EH (cell line): ENCODE measurements around the gene RANGRF.

Experiments used
- DNase-seq: peaks from one replicate; pipeline ENCODE4 v3.0.0-alpha.2; 2015; ENCODE audit warnings: low read depth

RANGRF gene

GRCh38 chr17:8314797-8315763, 26.6 kb downstream of the RANGRF start:
- DNase-seq: no peak

DNA sequence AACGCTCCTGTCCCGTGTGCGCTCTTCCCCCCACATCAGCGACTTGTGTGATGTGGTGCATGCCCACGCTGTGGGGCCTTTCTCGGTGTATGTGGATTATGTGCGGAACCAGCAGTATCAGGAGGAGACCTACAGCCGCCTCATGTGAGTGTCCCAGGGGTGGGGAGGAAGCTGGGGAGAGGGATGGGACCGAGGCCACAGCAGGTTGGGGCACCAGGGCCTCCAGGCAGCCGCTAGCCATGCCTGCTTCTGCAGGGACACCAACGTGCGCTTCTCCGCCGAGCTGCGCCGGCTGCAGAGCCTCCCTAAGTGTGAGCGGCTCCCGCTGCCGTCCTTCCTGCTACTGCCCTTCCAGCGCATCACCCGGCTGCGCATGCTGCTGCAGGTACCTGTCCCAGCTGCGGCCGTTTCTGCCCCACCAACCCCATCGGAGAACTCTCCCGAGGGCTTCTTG, 27.3 kb downstream of the RANGRF start:
- no peak for DNase-seq

GRCh38 chr17:8318010-8318935, 29.8 kb downstream of the RANGRF start:
- DNase-seq: no peak

GRCh38 chr17:8320262-8320661, 31.8 kb downstream of the RANGRF start:
- no peak for DNase-seq

- DNase-seq: no peak
These were observed 32.5 kb downstream of the RANGRF start for GRCh38 chr17:8320990-8321389.

DNA sequence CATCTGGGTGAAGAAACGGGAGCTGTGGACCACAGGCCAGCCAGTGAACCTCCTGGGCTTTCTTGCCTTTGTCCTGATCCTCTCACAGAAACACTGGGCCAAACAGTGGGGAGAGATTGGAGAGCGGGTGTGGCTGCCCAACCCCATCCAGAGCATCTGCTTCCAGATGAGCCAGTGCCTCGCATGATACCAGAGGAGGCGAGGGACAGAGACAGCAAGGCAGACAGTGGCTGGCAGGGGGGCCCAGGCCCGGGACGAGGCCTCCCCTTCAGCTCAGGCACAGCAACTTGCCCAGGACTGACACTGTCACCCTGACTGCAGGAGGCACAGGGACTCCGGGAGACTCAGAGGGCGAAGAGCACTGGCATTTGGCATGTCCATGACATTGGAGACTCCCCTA, 33.6 kb downstream of the RANGRF start:
- DNase-seq: no peak

DNA sequence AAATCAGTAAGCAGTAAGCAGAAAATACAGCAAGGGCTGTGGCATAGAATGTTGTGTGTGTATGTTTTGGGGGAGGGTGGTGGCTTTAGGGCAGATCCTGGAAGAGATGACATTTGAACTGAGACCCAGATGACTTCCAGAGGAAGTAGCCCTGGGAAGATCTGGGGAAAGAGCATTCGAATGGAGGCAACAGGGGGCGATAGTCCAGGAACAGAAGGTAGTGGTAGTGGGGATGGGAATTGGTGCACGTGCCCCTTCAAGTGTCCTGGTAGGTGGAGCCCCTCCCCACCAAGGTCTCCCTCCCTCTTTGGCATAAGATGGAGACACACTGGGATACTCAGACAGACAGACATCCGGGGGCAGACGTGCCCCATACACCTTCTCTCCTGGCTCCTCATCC, 35.7 kb downstream of the RANGRF start:
- no peak for DNase-seq

DNA sequence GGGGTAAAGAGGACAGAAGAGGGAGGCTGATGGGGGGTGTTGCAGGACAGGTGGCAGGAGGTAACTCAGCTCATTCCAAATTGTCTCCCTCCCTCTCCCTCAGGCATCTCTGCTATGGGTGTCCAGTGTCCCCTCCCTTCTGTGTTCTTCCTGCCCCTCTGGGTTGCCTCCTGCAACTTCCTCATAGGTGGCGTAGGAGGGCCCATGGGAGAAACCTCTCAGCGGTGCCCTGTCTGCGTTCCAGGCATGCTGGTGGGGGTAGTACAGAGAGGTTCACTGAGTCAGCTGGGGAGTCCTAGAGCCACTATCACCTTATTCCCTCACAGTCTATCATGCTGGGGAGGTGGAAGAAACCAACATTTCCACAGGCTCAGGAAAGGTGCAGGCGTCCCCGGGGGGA, 36.5 kb downstream of the RANGRF start:
- no peak for DNase-seq

GRCh38 chr17:8326511-8327302, 38.2 kb downstream of the RANGRF start:
- DNase-seq: peak; percentile 44

DNA sequence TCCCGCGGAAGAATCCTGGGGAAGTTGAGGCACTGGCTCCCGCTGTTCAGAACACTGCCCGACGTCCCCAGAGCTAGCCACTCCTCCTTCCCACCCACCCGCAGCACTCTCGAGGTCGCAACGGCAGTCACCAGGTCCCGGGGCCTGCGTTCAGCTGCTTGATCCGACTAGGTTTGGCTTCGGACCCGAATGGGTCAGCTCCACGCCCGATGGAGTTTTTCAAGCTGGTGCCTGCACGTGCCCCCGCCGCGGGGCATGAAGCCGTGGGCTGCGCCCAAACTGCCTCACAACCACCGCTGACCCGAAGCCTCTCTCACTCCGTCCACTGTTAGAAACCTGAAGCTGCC, 38.8 kb downstream of the RANGRF start:
- DNase-seq: no peak

- no peak for DNase-seq
These were observed 43.7 kb downstream of the RANGRF start for GRCh38 chr17:8332128-8332527.

- DNase-seq: no peak
These were observed 44.2 kb downstream of the RANGRF start for GRCh38 chr17:8332688-8333087.

DNA sequence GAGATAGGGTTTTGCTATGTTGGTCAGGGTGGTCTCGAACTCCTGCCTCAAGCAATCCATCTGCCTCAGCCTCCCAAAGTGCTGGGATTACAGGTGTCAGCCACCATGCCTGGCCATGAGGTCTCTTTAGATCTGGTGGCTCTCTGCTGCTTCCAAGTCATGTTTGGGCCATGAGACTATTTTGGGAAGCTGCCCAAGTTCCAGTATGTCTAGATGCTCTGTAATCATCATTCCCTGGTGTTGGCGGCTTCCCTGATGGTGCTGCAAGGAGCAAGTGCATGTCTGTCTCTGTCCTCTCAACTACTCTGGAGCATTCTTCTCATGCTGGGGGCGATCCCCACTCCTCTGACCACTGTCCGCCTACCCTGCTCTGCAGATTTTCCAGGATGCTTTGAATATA, 44.8 kb downstream of the RANGRF start:
- DNase-seq: peak; percentile 7

- DNase-seq: no peak
These were observed 49.6 kb downstream of the RANGRF start for GRCh38 chr17:8337802-8338752.

GRCh38 chr17:8338753-8339140, 50.3 kb downstream of the RANGRF start:
- no peak for DNase-seq

DNA sequence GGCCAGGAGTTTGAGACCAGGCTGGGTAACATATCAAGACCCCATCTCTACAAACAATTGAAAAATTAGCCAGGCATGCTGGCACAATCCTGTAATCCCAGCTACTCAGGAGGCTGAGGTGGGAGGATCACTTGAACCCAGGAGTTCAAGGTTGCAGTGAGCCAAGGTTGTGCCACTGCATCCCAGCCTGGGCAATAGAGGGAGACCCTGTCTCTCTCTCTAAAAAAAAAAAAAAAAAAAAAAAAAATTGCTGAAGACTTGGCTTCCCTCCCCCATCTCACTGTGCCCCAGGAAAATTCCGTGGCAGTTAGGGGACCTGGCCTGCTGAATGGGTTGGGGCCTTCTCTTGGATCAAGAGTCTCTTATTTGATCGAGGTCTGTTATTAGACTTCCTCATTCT, 51.1 kb downstream of the RANGRF start, which contains the start of gene ODF4:
Gene ODF4 (plus strand): TSS at position 301 of the 400 bp plus-strand sequence. CDS start 212 bp downstream, outside the sequence.
- DNase-seq: no peak
